Measurements from ENCODE around the gene TWF2. TPM values are rescaled to one million over a fixed set of nuclear protein-coding genes. Genes with fewer than 3 reads are reported as not detected.

TWF2 gene
- total RNA-seq, 4 donors from 2014 or later = 33.2 to 46.2 (median 42.6) TPM

- Histone ChIP-seq H3K4me3 (no peak overlapping the region), H3K36me3 (peaks cover 27% of the 10 kb centered on the region), H3K9me3 (no peaks in the 10 kb centered on the region), H3K4me1 (peaks cover 51% of the 10 kb centered on the region), H3K27me3 (no peaks in the 10 kb centered on the region), H3K27ac (peak overlapping the region; percentile 83)
- 68% methylated on average over 3 of the region's 3 CpGs for WGBS
- no peak for TF ChIP-seq CTCF (IDR thresholded peaks at IDR 0.05)
- no peak for TF ChIP-seq POLR2AphosphoS5 (IDR thresholded peaks at IDR 0.05)
- TF ChIP-seq EP300 (IDR thresholded peaks at IDR 0.05) = no peak
- DNase-seq (ENCODE audit: low spot score in 2 of 2) = no peak
Observed at GRCh38 chr3:52218026-52218425, 20.9 kb downstream of the TWF2 start.

- DNase-seq (ENCODE audit: low spot score in 2 of 2) = peak in 1 of 2 donors; percentile 62
- TF ChIP-seq EP300 (IDR thresholded peaks at IDR 0.05) = no peak
- no peak for TF ChIP-seq POLR2A (IDR thresholded peaks at IDR 0.05)
- TF ChIP-seq CTCF (IDR thresholded peaks at IDR 0.05) = no peak
- no peak for TF ChIP-seq POLR2AphosphoS5 (IDR thresholded peaks at IDR 0.05)
- Histone ChIP-seq H3K4me1 (peaks cover 51% of the 10 kb centered on the region), H3K4me3 (no peak overlapping the region), H3K9me3 (no peaks in the 10 kb centered on the region), H3K27ac (peak overlapping the region; percentile 83), H3K27me3 (no peaks in the 10 kb centered on the region), H3K36me3 (peaks cover 33% of the 10 kb centered on the region)
- 57% methylated on average over 9 of the region's 10 CpGs for WGBS
Observed at GRCh38 chr3:52217409-52217805, 21.6 kb downstream of the TWF2 start.

GRCh38 chr3:52216585-52217408, 22.2 kb downstream of the TWF2 start:
- peak in 1 of 2 donors; percentile 86 for DNase-seq (ENCODE audit: low spot score in 2 of 2)
- H3K27me3 ChIP-seq = no peaks in the 10 kb centered on the region
- 32% methylated on average over 13 of the region's 13 CpGs for WGBS
- H3K27ac ChIP-seq = peak overlapping the region; percentile 83
- H3K4me3 ChIP-seq = no peak overlapping the region
- peaks cover 39% of the 10 kb centered on the region for H3K36me3 ChIP-seq
- H3K4me1 ChIP-seq = peaks cover 51% of the 10 kb centered on the region
- no peak for TF ChIP-seq EP300 (IDR thresholded peaks at IDR 0.05)
- no peak for TF ChIP-seq POLR2A (IDR thresholded peaks at IDR 0.05)
- peak; percentile 41 to 56 (median 55) for TF ChIP-seq POLR2AphosphoS5 (IDR thresholded peaks at IDR 0.05)
- H3K9me3 ChIP-seq = no peaks in the 10 kb centered on the region

- H3K9me3 ChIP-seq = no peaks in the 10 kb centered on the region
- WGBS = 96% methylated on average over 7 of the region's 7 CpGs
- H3K27me3 ChIP-seq = no peaks in the 10 kb centered on the region
- peaks cover 53% of the 10 kb centered on the region for H3K36me3 ChIP-seq
- no peak for TF ChIP-seq POLR2A (IDR thresholded peaks at IDR 0.05)
- H3K4me3 ChIP-seq = no peak overlapping the region
- H3K27ac ChIP-seq = no peak overlapping the region
- peak in 1 of 2 donors; percentile 52 for DNase-seq (ENCODE audit: low spot score in 2 of 2)
- peaks cover 45% of the 10 kb centered on the region for H3K4me1 ChIP-seq
Observed at GRCh38 chr3:52215351-52215750, 23.6 kb downstream of the TWF2 start.

- H3K4me3 ChIP-seq = no peak overlapping the region
- DNase-seq (ENCODE audit: low spot score in 2 of 2) = no peak
- H3K27me3 ChIP-seq = no peaks in the 10 kb centered on the region
- no peak overlapping the region for H3K27ac ChIP-seq
- H3K9me3 ChIP-seq = no peaks in the 10 kb centered on the region
- no peak for TF ChIP-seq EP300 (IDR thresholded peaks at IDR 0.05)
- no peak for TF ChIP-seq CTCF (IDR thresholded peaks at IDR 0.05)
- no peak for TF ChIP-seq POLR2A (IDR thresholded peaks at IDR 0.05)
- no peak for TF ChIP-seq POLR2AphosphoS5 (IDR thresholded peaks at IDR 0.05)
- H3K36me3 ChIP-seq = peaks cover 68% of the 10 kb centered on the region
- peaks cover 33% of the 10 kb centered on the region for H3K4me1 ChIP-seq
Observed at GRCh38 chr3:52213901-52214300, 25.1 kb downstream of the TWF2 start.

- Histone ChIP-seq H3K27me3 (no peaks in the 10 kb centered on the region), H3K4me3 (no peak overlapping the region), H3K36me3 (peaks cover 77% of the 10 kb centered on the region), H3K27ac (no peak overlapping the region), H3K9me3 (no peaks in the 10 kb centered on the region), H3K4me1 (peaks cover 24% of the 10 kb centered on the region)
- no peak for DNase-seq (ENCODE audit: low spot score in 2 of 2)
- WGBS = 83% methylated on average over 8 of the region's 8 CpGs
- TF ChIP-seq POLR2AphosphoS5 (IDR thresholded peaks at IDR 0.05) = no peak
- TF ChIP-seq CTCF (IDR thresholded peaks at IDR 0.05) = no peak
- no peak for TF ChIP-seq EP300 (IDR thresholded peaks at IDR 0.05)
- TF ChIP-seq POLR2A (IDR thresholded peaks at IDR 0.05) = no peak
Observed at GRCh38 chr3:52213005-52213404, 26.0 kb downstream of the TWF2 start.

All from suprapubic skin (tissue), 4 donors.